Fibroblast of skin of left biceps (primary cell): ENCODE data around the gene LEUTX.
"Not testable (repeated sequence)": the region's sequence is repeated elsewhere in the genome, so short reads cannot be mapped to it uniquely, and the experiment has no call there.

Experiments used
- DNase-seq, 2 experiments: peaks; one replicate each; pipeline ENCODE4 v3.0.0-alpha.2; 2013; ENCODE audit warnings: low read depth in 2 of 2

LEUTX gene

GRCh38 chr19:39780894-39781293 lies 2.2 kb downstream of the LEUTX start:
- DNase-seq: no peak

- DNase-seq: no peak
These were observed 9.6 kb downstream of the LEUTX start for GRCh38 chr19:39788244-39788643.

- peak; percentile 38 to 45 for DNase-seq
These were observed 14.4 kb downstream of the LEUTX start for GRCh38 chr19:39792999-39793546.

- DNase-seq: no peak
These were observed 16.3 kb downstream of the LEUTX start for GRCh38 chr19:39795001-39795400.

GRCh38 chr19:39796000-39796498 lies 17.4 kb downstream of the LEUTX start:
- DNase-seq: no peak

GRCh38 chr19:39797083-39797482 lies 18.4 kb downstream of the LEUTX start:
- no peak for DNase-seq

GRCh38 chr19:39802958-39803357 lies 24.3 kb downstream of the LEUTX start:
- DNase-seq: no peak

DNA sequence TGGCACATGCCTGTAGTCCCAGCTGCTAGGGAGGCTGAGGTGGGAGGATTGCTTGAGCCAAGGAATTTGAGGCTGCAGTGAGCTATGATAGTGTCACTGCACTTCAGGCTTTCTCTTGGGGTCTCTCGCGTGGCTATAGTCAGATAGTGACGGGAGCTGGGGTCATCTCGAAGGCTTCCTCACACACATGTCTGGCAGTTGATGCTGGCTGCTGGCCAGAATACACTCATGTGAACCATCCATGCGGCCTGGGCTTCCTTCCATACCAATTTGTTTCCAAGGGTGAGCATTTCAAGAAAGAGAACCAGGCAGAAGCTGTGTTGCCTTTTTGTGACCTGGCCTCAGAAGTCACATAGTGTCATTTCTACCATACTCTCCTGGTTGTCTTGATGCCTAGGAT lies 26.4 kb downstream of the LEUTX start:
- no peak for DNase-seq

DNA sequence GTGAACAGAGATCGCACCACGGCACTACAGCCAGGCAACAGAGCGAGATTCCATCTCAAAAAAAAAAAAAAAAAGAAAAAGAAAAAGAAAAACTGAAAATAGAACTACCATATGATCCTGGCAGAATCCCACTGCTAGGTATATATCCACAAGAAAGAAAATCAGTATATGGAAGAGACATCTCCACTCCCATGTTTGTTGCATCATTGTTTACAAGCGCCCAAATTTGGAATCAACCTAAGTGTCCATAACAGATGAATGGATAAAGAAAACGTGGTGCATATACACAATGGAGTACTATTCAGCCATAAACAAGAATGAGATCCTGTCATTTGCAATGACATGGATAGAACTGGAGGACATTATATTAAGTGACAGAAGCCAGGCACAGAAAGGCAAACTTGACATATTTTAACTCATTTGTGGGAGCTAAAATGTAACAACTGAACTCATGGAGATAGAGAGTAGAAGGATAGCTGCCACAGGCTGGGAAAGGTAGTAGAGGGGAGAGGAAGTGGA lies 29.3 kb downstream of the LEUTX start:
- DNase-seq: no peak

- DNase-seq: not testable (repeated sequence)
These were observed 30.0 kb downstream of the LEUTX start for GRCh38 chr19:39808688-39809087.

DNA sequence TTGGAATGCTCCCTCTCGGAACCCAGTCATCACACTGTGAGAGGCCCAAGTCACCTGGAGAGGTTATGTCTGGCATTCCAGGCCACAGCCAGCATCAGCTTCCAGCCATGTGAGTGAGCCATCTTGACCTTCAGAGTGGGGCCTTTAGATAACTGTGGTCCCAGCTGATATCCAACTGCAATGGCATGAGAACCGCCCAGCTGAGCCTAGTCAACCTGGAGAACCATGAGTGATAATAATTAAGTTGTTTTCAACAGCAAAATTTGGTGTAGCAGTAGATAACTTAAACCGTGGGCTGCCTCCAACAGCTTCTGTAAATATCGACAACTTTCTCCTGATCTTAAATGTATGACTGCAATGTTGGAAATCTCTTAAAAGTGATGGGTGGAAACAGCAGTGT lies 30.7 kb downstream of the LEUTX start:
- no peak for DNase-seq

DNA sequence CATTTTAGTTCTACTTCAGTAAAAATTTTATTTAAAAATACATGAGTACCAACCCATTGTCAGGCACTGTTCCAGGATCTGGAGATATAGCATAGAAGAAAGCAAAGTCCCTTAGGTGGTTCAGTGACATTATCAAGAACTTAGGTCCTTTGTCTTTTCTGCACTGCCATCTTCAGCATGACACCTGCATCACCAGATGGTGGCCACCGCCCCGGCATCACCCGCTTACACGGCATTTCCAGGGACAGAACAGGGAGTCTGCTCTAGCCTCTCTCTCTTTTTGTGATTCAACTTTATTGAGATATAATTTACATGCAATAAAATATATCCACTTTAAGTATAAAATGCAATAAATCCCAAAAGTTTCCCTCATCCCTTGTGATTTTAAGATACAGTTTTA lies 31.8 kb downstream of the LEUTX start:
- no peak for DNase-seq

- no peak for DNase-seq
These were observed 32.4 kb downstream of the LEUTX start for GRCh38 chr19:39811064-39811463.

- DNase-seq: no peak
These were observed 34.8 kb downstream of the LEUTX start for GRCh38 chr19:39813264-39813993.

- DNase-seq: not testable (repeated sequence)
These were observed 35.5 kb downstream of the LEUTX start for GRCh38 chr19:39814111-39814510.

- no peak for DNase-seq
These were observed 35.9 kb downstream of the LEUTX start for GRCh38 chr19:39814595-39814994.

DNA sequence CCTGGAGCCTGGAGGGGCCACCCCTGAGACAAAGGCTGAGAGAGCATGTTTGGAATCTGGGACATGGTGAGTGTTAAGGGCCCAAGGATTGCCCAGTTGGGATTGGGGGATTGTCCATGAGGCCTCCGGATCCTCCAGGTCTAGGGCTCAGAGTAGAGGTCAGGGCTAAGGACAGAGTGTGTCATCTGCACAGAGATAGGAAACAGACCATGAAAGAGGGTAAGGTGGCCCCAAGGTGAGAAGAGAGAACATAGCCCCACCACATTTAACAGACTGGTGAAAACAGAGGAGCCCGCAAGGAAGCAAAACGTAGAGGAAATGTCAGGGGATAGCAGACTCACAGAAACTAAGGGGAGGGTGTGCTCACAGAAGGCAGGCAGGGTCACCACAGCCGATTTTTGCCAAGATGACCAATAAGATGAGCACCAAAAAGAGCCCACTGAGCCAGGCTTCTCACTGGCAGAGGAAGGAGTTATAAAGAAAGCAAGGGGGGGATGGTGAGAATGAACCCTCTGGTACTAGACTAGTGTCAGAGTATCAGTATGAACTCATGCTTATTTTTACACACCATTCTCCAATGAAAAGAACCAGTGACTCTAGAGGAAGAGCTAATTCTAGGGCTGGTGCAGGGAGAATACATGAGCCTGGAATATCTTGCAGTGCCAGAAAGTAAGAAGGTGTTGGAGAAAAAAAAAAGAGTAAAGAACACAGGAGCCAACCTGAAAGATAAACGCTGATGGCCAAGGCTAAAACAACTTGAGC lies 37.8 kb downstream of the LEUTX start:
- DNase-seq: no peak

DNA sequence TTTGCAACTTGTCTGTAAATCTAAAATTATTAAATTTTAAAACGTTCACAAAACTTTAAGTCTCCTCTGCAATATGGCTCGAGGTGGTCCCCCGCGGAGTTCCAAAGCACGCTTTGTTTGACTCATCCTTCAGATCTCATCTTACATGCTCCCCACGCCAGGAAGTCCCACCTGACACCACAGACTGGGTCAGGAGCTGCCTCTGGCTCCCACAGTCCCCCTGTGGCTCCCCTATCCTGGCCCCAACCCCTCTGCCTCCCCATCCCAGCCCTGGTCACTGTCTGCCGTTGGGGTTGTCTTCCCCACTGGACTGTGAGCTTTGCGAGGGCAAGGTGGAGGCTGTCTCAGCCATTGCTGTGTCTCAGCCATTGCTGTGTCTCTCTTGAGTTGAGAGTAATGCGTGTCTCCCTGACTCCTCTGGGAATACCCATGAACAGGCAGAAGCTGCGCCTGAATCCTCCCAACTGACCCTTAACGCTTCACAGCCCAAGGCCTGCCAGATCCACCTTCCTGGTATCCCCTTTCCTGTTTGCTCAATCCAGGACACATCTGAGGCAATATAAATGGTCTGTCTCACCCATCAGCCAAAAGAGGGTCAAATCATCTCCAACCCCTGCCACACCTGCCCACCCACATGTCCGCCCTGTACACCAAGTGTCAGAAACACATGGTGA lies 39.4 kb downstream of the LEUTX start:
- DNase-seq: no peak

DNA sequence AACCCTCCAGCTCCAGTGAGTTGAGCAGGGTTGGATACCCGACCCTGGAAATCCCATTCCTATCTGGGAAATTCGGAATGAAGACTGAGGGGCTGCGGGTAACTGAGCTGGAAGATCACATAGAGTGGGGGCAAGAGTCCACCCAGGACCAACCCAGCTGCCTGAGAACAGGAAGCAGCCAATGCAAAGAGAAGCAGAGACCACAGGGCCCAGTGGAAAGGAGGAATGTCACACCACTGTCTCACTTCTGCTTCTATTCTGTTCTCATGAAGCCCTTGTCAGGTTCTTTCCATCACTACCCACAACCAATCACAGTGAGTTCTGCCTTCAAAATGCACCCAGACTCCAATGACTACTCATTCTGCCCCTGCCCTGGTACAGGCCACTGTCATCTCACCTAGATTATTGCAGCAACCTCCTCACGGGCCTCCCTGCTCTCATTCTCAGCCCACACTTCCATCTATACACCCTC lies 40.0 kb downstream of the LEUTX start:
- no peak for DNase-seq

GRCh38 chr19:39819786-39820185 lies 41.1 kb downstream of the LEUTX start:
- DNase-seq: no peak

- no peak for DNase-seq
These were observed 42.0 kb downstream of the LEUTX start for GRCh38 chr19:39820696-39821095.

DNA sequence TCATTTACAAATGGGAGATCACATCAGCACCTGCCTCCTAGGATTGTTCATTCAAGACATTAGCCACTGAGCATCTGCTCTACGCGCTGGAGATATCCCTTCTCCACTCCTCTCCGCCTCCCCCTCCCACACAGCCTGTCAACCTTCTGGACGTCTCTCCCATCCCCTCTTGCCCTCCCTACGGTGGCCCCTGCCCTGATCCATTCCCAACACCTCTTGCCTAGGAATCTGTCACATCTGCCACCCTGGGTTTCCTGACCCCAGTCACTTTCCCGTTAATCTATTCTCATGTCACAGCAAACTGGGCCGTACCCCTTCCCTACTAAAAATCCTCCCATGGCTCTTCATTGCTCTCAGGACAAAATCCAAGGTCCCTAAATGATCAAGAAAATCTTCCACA lies 45.0 kb downstream of the LEUTX start:
- DNase-seq: no peak
